NT2/D1 (cell line): ENCODE measurements around the gene TMEM171.

Experiments
- SUZ12 ChIP-seq: IDR thresholded peaks from 2 replicates; pipeline ENCODE4 v1.6.1; 2011; ENCODE audit not compliant: insufficient read length, insufficient read depth; ENCODE audit errors: extremely low read depth
- YY1 ChIP-seq: IDR thresholded peaks from 2 replicates; pipeline ENCODE4 v1.6.1; 2011; ENCODE audit not compliant: insufficient read length, insufficient read depth

DNA sequence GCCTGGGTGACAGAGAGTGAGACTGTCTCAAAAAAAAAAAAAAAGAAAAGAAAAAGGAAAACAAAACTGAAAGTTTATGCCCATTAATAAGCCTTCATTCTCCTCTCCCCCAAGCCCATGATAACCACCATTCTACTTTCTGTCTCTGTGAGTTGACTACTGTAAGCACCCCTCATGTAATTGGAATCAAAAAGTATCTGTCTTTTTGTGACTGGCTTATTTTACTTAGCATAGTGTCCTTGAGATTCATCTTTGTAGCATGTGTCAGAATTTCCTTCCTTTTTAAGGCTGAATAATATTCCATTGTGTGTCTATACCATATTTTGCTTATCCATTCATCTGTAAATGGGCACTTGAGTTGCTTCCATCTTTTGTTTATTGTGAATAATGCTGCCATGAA lies 14.0 kb upstream of the TMEM171 start:
- TF ChIP-seq SUZ12 = no peak
- no peak for TF ChIP-seq YY1
